Skin of body (tissue), 2 donors: ENCODE data around the gene ZNF497. TPM values are rescaled to one million over a fixed set of nuclear protein-coding genes. Genes with fewer than 3 reads are reported as not detected.

Experiments
- DNase-seq: peaks from one replicate; lab custom pipeline; 2025; lab: John Stamatoyannopoulos, UW
- total RNA-seq: library from RNA; depleted of rRNA; stranded (reverse); fragments of >200 nt; gene quantifications from one replicate; pipeline ENCODE4 v1.2.3, GENCODE V29; 2014

ZNF497 gene
- total RNA-seq, 1 donor from 2014 or later = 1.6 TPM

GRCh38 chr19:58367698-58368454, 5.3 kb upstream of the ZNF497 start:
- no peak for DNase-seq

- no peak for DNase-seq
Observed at GRCh38 chr19:58366585-58367430, 4.3 kb upstream of the ZNF497 start.

GRCh38 chr19:58364146-58364545, 1.6 kb upstream of the ZNF497 start:
- DNase-seq = no peak

GRCh38 chr19:58361900-58362271, 665 bp downstream of the ZNF497 start:
- DNase-seq = no peak

GRCh38 chr19:58357481-58358145, 4.9 kb downstream of the ZNF497 start:
- DNase-seq = no peak

GRCh38 chr19:58356766-58357480, 5.6 kb downstream of the ZNF497 start:
- peak; percentile 21 for DNase-seq

GRCh38 chr19:58355908-58356765, 6.4 kb downstream of the ZNF497 start:
- DNase-seq = no peak

GRCh38 chr19:58355215-58355796, 7.2 kb downstream of the ZNF497 start:
- no peak for DNase-seq

GRCh38 chr19:58354478-58355030, 8.0 kb downstream of the ZNF497 start:
- no peak for DNase-seq

GRCh38 chr19:58353717-58354477, 8.7 kb downstream of the ZNF497 start:
- DNase-seq = no peak

GRCh38 chr19:58352760-58353671, 9.5 kb downstream of the ZNF497 start, which contains the start of gene A1BG:
Gene A1BG (minus strand): TSS chr19:58353492. CDS start chr19:58353437, 55 bp downstream.
- DNase-seq = no peak

GRCh38 chr19:58351990-58352755, 10.4 kb downstream of the ZNF497 start:
- DNase-seq = no peak

GRCh38 chr19:58351558-58351878, 11.0 kb downstream of the ZNF497 start:
- DNase-seq = no peak

- DNase-seq = no peak
Observed at GRCh38 chr19:58350871-58351557, 11.5 kb downstream of the ZNF497 start.

GRCh38 chr19:58350001-58350861, 12.3 kb downstream of the ZNF497 start:
- DNase-seq = no peak

- no peak for DNase-seq
Observed at GRCh38 chr19:58349590-58349989, 13.0 kb downstream of the ZNF497 start.
